T-cell (primary cell): ENCODE results near the gene RNU6-9. TPM values are rescaled to one million over a fixed set of nuclear protein-coding genes. Genes with fewer than 3 reads are reported as not detected.

Source experiments
- ATAC-seq, 4 experiments: fragments of 200-7000 bp in 3 of 4; fragments of 150-1000 bp in 1 of 4; cut with Tn5 transposase; replicated peaks in 1 of 4; 1 replicate in 3 of 4; 2 replicates in 1 of 4; pipeline ENCODE4 v1.10.0; 2021; ENCODE audit warnings: moderate library complexity in 3 of 4, mild to moderate bottlenecking in 2 of 4, moderate number of reproducible peaks in 1 of 4
- CTCF ChIA-PET, 2 donors: fragments of 300-600 bp; sonication (Branson Sonifier 250); formaldehyde crosslinking; loops; one replicate each; lab custom pipeline; 2022; ENCODE audit warnings: antibody characterized with exemption in 2 of 2; lab: Charles Lee
- POLR2A ChIA-PET, 2 donors: fragments of 300-600 bp; sonication (Branson Sonifier 250); formaldehyde crosslinking; loops; one replicate each; lab custom pipeline; 2022; ENCODE audit warnings: antibody characterized with exemption in 2 of 2; lab: Charles Lee
- DNase-seq, 35 experiments: peaks; one replicate each; pipeline versions ENCODE4 v3.0.0 to v3.0.0-alpha.2; 2013 to 2023
- H3K27ac ChIP-seq: one replicate; pipeline ENCODE4 v1.5.1; 2013; ENCODE audit warnings: low read length
- H3K27me3 ChIP-seq, 2 experiments: replicated peaks in 1 of 2; 1 replicate in 1 of 2; 2 replicates in 1 of 2; pipeline versions ENCODE4 v1.6.1 to v1.7.0; 2013; ENCODE audit warnings: low read length in 1 of 2, mixed read lengths in 1 of 2; ENCODE audit not compliant: control insufficient read depth in 2 of 2, insufficient read depth in 2 of 2; ENCODE audit errors: extremely low read depth in 1 of 2
- H3K36me3 ChIP-seq, 2 donors: 1 replicate in 1 of 2; 2 replicates in 1 of 2; pipeline versions ENCODE4 v1.6.1 to v1.7.0; 2013; ENCODE audit warnings: low read length in 1 of 2; ENCODE audit not compliant: control insufficient read depth in 2 of 2, insufficient read depth in 1 of 2; ENCODE audit errors: extremely low read depth in 1 of 2
- H3K4me1 ChIP-seq, 2 experiments: 1 replicate in 1 of 2; 2 replicates in 1 of 2; pipeline versions ENCODE4 v1.6.1 to v1.7.0; 2013; ENCODE audit warnings: low read length in 2 of 2, mixed read lengths in 1 of 2; ENCODE audit not compliant: insufficient read depth in 2 of 2, control insufficient read depth in 1 of 2; ENCODE audit errors: extremely low read depth in 1 of 2
- H3K4me3 ChIP-seq, 2 donors: 1 replicate in 1 of 2; 2 replicates in 1 of 2; pipeline versions ENCODE4 v1.5.1 to v1.7.0; 2013; ENCODE audit warnings: mild to moderate bottlenecking in 2 of 2, low read length in 1 of 2, moderate library complexity in 1 of 2; ENCODE audit not compliant: control insufficient read depth in 1 of 2; ENCODE audit errors: extremely low read depth in 1 of 2
- H3K9me3 ChIP-seq: 2 replicates; pipeline ENCODE4 v1.7.0; 2013
- H3K27ac Mint-ChIP-seq, 2 donors: one replicate each; pipeline ENCODE4 v1.8.0; 2020 to 2021; ENCODE audit warnings: mild to moderate bottlenecking in 2 of 2, mixed read lengths in 2 of 2
- H3K27me3 Mint-ChIP-seq, 2 donors: one replicate each; pipeline ENCODE4 v1.8.0; 2021 to 2022; ENCODE audit warnings: mixed read lengths in 2 of 2
- H3K36me3 Mint-ChIP-seq: one replicate; pipeline ENCODE4 v1.8.0; 2021; ENCODE audit warnings: mixed read lengths
- H3K4me1 Mint-ChIP-seq, 3 donors: one replicate each; pipeline ENCODE4 v1.8.0; 2020 to 2022; ENCODE audit warnings: mixed read lengths in 3 of 3, mild to moderate bottlenecking in 1 of 3
- H3K4me3 Mint-ChIP-seq, 3 donors: one replicate each; pipeline ENCODE4 v1.8.0; 2020 to 2022; ENCODE audit warnings: mild to moderate bottlenecking in 3 of 3, mixed read lengths in 3 of 3, moderate library complexity in 3 of 3
- H3K9me3 Mint-ChIP-seq, 3 donors: one replicate each; pipeline ENCODE4 v1.8.0; 2020 to 2022; ENCODE audit warnings: mixed read lengths in 3 of 3
- WGBS: methylation state at CpG from one replicate; pipeline ENCODE4 v1.1.5; 2013; ENCODE audit warnings: missing lambda C conversion rate; ENCODE audit not compliant: insufficient coverage; 5-methylcytosine and 5-hydroxymethylcytosine counted together
- total RNA-seq, 35 experiments: library from RNA in 6 of 35; stranded (reverse) in 6 of 35; fragments of 120-200 nt in 1 of 35; gene quantifications; one replicate each; pipeline versions ENCODE4 v1.2.1 to v1.2.4 and lab custom pipeline; 2013 to 2026

Gene RNU6-9
- total RNA-seq, 5 donors from 2014 or later (not counting 1 experiment from before 2014, with no cell fraction given): not detected

DNA sequence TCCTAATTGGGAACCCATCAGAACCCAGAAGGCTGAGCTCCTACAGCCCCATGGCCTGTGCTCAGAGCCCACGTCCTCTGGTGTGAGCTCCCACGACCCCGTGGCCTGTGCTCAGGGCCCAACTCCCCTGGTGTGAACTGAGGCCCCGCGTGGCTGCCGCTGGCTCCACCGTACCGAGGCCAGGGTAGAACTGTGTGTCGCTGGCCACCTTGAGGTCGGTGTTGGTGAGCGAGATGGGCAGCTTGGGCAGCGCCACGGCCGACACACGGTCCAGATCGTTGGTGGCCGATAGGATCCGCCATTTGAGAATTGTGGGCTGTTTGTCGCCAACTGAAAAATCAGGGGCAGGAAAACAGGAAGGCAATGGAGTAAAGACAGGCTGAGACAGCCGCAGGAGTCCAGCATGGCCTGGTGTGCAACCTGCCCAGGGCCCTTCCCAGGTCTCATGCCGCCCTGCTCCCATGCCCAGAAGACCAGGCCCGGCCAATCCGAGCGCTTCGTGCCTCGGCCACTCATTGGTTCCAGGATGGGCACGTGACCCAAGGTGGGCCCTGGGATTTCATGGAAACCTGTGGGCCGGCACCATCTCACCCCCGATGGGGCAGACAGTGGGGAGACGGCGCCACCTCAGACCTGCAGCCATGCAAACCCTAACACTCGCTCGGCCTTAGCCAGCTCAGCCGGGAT is 11.8 kb upstream of the RNU6-9 start:
- ATAC-seq (no peak), DNase-seq (no peak)
- Histone ChIP-seq H3K27ac (no peak overlapping the region), H3K4me1 (peaks cover 0 to 20% of the 10 kb centered on the region in 2 experiments), H3K4me3 (no peak overlapping the region), H3K36me3 (peaks cover 27 to 68% of the 10 kb centered on the region in 2 donors), H3K27me3 (no peaks in the 10 kb centered on the region), H3K9me3 (no peaks in the 10 kb centered on the region)
- WGBS: 97% methylated on average over 31 of the region's 34 CpGs
- Mint-ChIP-seq H3K9me3 (no peaks in the 10 kb centered on the region), H3K4me1 (peaks cover 0 to 3% (median 0%) of the 10 kb centered on the region in 3 donors), H3K27ac (no peak overlapping the region), H3K27me3 (no peaks in the 10 kb centered on the region), H3K36me3 (peaks cover 8% of the 10 kb centered on the region), H3K4me3 (no peak overlapping the region)
- CTCF ChIA-PET: no interaction called here
- POLR2A ChIA-PET: no interaction called here

GRCh38 chr19:882871-883497 is 10.3 kb upstream of the RNU6-9 start:
- CTCF ChIA-PET: interaction anchor here in 1 of 2 donors (0.6 kb wide), 2 partner anchors 15 to 101 kb away, joined by 3 to 4 read pairs; partner anchors contain the start of gene WDR18
- no peaks in the 10 kb centered on the region for H3K9me3 Mint-ChIP-seq
- DNase-seq (no peak), ATAC-seq (no peak)
- no peaks in the 10 kb centered on the region for H3K27me3 ChIP-seq
- H3K4me1 ChIP-seq: peaks cover 0 to 34% of the 10 kb centered on the region in 2 experiments
- H3K36me3 Mint-ChIP-seq: peaks cover 8% of the 10 kb centered on the region
- H3K36me3 ChIP-seq: peaks cover 35 to 70% of the 10 kb centered on the region in 2 donors
- H3K4me3 ChIP-seq: no peak overlapping the region
- WGBS: 89% methylated on average over 8 of the region's 30 CpGs
- H3K27ac Mint-ChIP-seq: no peak overlapping the region
- H3K9me3 ChIP-seq: no peaks in the 10 kb centered on the region
- H3K4me3 Mint-ChIP-seq: no peak overlapping the region
- peaks cover 0 to 10% (median 0%) of the 10 kb centered on the region in 3 donors for H3K4me1 Mint-ChIP-seq
- H3K27me3 Mint-ChIP-seq: no peaks in the 10 kb centered on the region
- no peak overlapping the region for H3K27ac ChIP-seq
- POLR2A ChIA-PET: interaction anchor here in 1 of 2 donors (0.5 to 0.6 kb wide), 2 partner anchors 16 to 1395 kb away, joined by 4 read pairs; no protein-coding TSS in a partner anchor

DNA sequence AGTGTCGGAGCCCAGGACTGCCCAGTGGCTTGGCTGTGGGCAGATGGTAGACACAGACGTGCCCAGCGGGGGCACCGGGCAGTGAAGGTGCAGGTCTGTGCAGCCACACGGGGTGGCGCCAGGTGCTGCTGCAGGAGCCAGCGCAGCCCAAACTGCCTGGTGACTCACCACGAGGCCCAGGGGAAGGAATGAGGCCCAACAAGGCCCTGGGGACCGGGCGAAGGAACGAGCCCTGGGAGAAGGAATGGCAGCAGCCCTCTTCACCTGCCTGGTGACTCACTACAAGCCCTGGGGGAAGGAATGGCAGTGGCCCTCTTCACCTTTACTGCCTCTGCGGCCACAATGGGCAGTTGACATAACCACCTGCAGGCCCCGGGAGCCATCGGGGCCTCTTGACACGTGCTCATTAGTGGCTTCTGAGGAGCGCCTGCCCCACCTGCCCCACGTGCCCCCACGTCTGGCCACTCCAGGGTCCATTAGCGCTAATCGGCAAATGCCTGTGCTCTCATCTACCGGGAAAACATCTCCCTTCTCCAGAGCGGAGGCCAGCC is 9.5 kb upstream of the RNU6-9 start:
- peaks cover 0 to 15% (median 3%) of the 10 kb centered on the region in 3 donors for H3K4me1 Mint-ChIP-seq
- peaks cover 8% of the 10 kb centered on the region for H3K36me3 Mint-ChIP-seq
- no peaks in the 10 kb centered on the region for H3K9me3 Mint-ChIP-seq
- ChIA-PET CTCF (interaction anchor here in 1 of 2 donors (0.6 kb wide), 1 partner anchor 14 kb away, joined by 4 read pairs; no protein-coding TSS in a partner anchor), POLR2A (interaction anchor here in 1 of 2 donors (0.5 to 0.6 kb wide), 2 partner anchors 16 to 1394 kb away, joined by 4 read pairs; no protein-coding TSS in a partner anchor)
- Histone ChIP-seq H3K36me3 (peaks cover 35 to 71% of the 10 kb centered on the region in 2 donors), H3K27ac (no peak overlapping the region), H3K4me3 (no peak overlapping the region), H3K9me3 (no peaks in the 10 kb centered on the region), H3K4me1 (peaks cover 0 to 40% of the 10 kb centered on the region in 2 experiments), H3K27me3 (no peaks in the 10 kb centered on the region)
- no peak for ATAC-seq
- 93% methylated on average over 22 of the region's 22 CpGs for WGBS
- no peak overlapping the region for H3K4me3 Mint-ChIP-seq
- no peak overlapping the region for H3K27ac Mint-ChIP-seq
- no peaks in the 10 kb centered on the region for H3K27me3 Mint-ChIP-seq
- DNase-seq: no peak

DNA sequence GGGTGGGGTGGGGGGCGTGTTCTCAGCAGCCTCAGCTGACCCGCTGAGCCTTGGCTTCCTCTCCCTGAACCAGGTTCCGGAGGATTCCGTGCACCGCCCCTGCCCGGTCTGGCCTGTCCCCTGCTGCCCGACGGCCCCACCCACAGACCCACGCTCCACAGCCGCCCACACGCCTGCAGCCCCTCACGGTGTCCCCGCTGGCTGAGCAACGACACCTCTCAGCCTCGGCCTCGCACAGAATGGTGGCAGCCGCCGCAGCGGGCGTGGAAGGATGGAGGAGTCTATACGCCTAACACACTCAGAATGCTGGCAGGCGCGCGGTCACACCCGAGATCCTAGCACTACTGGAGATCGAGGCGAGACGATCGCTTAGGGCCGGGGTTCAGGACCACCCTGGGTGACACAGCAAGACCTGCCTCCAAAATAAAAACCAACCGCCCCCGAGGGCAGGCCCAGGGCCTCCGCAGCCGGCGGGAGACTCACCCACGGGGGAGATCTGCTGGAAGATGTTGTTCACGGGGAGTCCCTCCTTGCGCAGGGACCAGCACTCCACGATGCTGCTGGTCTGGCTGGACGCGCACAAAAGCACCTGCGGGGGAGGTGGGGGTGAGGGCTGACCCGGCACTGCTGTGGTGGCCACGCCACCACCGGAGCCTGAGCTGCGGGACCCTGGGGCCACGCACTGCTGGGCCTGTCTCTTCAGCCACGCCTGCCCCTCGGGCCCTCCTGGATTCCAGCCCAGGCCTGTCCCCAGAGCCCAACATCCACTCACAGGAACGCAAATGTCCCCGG is 8.7 kb upstream of the RNU6-9 start:
- Histone ChIP-seq H3K4me1 (peaks cover 0 to 46% of the 10 kb centered on the region in 2 experiments), H3K9me3 (no peaks in the 10 kb centered on the region), H3K36me3 (peaks cover 36 to 73% of the 10 kb centered on the region in 2 donors), H3K4me3 (no peak overlapping the region), H3K27ac (no peak overlapping the region), H3K27me3 (no peaks in the 10 kb centered on the region)
- CTCF ChIA-PET: no interaction called here
- H3K4me1 Mint-ChIP-seq: peaks cover 0 to 20% (median 3%) of the 10 kb centered on the region in 3 donors
- H3K4me3 Mint-ChIP-seq: no peak overlapping the region
- 96% methylated on average over 37 of the region's 51 CpGs for WGBS
- no peak for DNase-seq
- no peaks in the 10 kb centered on the region for H3K27me3 Mint-ChIP-seq
- peaks cover 5% of the 10 kb centered on the region for H3K36me3 Mint-ChIP-seq
- H3K27ac Mint-ChIP-seq: no peak overlapping the region
- no peaks in the 10 kb centered on the region for H3K9me3 Mint-ChIP-seq
- no peak for ATAC-seq
- POLR2A ChIA-PET: no interaction called here

DNA sequence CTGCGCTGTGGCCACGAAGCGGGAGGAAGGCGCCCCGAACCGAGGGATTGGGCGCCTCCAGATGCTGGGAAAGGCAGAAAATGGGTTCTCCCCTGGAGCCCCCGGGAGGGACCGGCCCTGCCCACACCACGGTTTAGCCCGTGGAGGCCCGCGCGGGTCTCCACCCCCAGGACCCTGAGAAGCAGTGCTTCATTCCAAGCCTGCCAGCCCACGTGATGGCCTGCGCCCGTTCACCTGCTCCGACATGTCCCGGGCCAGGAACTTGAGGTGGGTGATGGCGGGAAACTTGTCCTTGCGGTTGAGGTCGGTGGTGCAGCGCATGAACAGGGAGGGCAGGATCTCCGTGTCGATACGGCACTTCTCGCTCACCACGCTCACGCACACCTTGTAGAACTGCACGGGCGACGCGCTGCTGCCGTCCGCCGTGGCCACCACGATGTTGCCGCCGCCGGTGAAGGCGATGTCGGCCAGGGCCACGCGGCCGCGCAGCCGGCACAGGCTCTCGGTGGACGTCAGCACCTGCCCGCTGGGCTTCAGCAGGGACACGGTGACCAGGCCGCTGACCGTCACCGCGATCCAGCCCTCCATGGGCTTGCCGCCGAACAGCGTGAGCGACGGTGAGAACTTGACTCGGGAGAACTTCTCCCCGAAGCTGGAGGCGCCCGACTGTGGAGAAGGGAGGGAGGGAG is 7.6 kb upstream of the RNU6-9 start:
- Mint-ChIP-seq H3K9me3 (no peaks in the 10 kb centered on the region), H3K27me3 (no peaks in the 10 kb centered on the region), H3K4me1 (peaks cover 0 to 27% (median 5%) of the 10 kb centered on the region in 3 donors), H3K27ac (no peak overlapping the region), H3K36me3 (peaks cover 5% of the 10 kb centered on the region), H3K4me3 (no peak overlapping the region)
- 94% methylated on average over 32 of the region's 64 CpGs for WGBS
- H3K36me3 ChIP-seq: peaks cover 39 to 83% of the 10 kb centered on the region in 2 donors
- H3K4me3 ChIP-seq: no peak overlapping the region
- POLR2A ChIA-PET: no interaction called here
- ATAC-seq (no peak), DNase-seq (no peak)
- CTCF ChIA-PET: no interaction called here
- no peaks in the 10 kb centered on the region for H3K9me3 ChIP-seq
- no peak overlapping the region for H3K27ac ChIP-seq
- H3K4me1 ChIP-seq: peaks cover 0 to 50% of the 10 kb centered on the region in 2 experiments
- no peaks in the 10 kb centered on the region for H3K27me3 ChIP-seq
